Measurements from ENCODE around the gene ZBTB7B.

ZBTB7B gene

DNA sequence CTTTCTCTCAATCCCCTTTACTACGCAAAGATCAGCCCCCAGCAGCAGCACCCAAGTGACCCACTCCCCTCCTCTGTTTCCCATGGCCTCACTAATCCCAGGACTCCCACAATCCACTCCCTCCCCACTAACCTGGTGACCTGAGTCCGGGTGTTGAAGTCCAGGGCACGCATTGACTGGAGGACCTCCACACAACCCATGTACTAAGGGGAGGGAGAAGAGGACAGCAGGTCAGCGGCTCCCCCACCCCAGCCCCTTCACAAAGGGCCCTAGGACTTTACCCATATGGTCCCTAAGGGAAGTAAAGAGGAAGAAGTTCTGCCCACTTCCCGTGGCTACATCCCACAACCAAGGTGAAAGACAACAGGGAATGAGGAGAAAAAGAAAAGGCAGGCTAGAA, 33.4 kb upstream of the ZBTB7B start:
- TF ChIP-seq CTCF (IDR thresholded peaks at IDR 0.05): no peak
- H3K27ac ChIP-seq: peak overlapping the region; percentile 98
- DNase-seq (ENCODE audit: low spot score): no peak
- H3K4me3 ChIP-seq: peak overlapping the region; percentile 78

- no peak for TF ChIP-seq CTCF (IDR thresholded peaks at IDR 0.05)
- H3K27ac ChIP-seq: peak overlapping the region; percentile 98
- DNase-seq (ENCODE audit: low spot score): no peak
- peak overlapping the region; percentile 78 for H3K4me3 ChIP-seq
Measured at GRCh38 chr1:154969860-154970452, 32.6 kb upstream of the ZBTB7B start.

DNA sequence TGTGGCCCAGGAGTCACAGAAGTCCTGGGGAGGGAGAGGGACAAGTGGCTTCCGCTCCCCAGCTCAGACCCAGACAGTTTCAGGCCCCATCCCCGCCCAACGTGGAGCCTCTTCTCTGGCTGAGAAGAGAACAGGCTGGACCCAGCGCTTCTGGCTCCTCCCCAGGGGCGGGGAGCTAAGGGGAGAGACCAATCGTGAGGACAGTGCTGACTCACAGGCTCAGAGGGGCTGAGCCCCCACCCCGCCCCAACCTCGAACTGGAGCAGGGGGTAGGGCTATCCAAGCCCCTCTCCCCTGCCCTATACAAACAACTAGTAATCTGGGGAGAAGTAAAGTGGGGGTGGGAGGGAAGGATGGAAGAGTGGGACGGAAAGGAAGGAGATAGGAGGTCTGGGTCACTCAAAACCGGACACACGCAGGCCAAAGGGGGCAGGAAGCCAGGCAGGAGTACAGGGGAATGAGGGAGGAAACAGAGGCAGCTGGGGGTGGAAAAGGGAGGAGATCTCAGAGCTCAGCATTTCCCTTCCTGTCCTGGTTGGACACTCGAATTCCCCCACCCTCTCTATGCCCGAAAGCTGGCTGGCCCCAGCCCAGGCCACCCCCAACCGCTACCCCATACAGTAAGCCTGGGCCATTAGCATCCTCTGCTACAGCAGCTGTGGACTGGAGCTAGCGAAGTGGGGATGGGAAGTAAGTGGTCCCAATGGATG, 31.8 kb upstream of the ZBTB7B start, which contains the start of gene SHC1:
Gene SHC1, minus strand, starts transcription at position 117 of the 710 bp plus-strand sequence. CDS start 221 bp downstream, outside the sequence.
- peak; percentile 98 for DNase-seq (ENCODE audit: low spot score)
- no peak for TF ChIP-seq CTCF (IDR thresholded peaks at IDR 0.05)
- H3K4me3 ChIP-seq: peak within 1 kb of the TSS; percentile 78
- H3K27ac ChIP-seq: peak within 1 kb of the TSS; percentile 98

- H3K27ac ChIP-seq: peak overlapping the region; percentile 98
- DNase-seq (ENCODE audit: low spot score): no peak
- TF ChIP-seq CTCF (IDR thresholded peaks at IDR 0.05): no peak
- peak overlapping the region; percentile 78 for H3K4me3 ChIP-seq
Measured at GRCh38 chr1:154971341-154971998, 31.1 kb upstream of the ZBTB7B start.

- Histone ChIP-seq H3K4me3 (peak overlapping the region; percentile 78), H3K27ac (peak overlapping the region; percentile 98)
- DNase-seq (ENCODE audit: low spot score): no peak
- TF ChIP-seq CTCF (IDR thresholded peaks at IDR 0.05): no peak
Measured at GRCh38 chr1:154972213-154972516, 30.4 kb upstream of the ZBTB7B start.

DNA sequence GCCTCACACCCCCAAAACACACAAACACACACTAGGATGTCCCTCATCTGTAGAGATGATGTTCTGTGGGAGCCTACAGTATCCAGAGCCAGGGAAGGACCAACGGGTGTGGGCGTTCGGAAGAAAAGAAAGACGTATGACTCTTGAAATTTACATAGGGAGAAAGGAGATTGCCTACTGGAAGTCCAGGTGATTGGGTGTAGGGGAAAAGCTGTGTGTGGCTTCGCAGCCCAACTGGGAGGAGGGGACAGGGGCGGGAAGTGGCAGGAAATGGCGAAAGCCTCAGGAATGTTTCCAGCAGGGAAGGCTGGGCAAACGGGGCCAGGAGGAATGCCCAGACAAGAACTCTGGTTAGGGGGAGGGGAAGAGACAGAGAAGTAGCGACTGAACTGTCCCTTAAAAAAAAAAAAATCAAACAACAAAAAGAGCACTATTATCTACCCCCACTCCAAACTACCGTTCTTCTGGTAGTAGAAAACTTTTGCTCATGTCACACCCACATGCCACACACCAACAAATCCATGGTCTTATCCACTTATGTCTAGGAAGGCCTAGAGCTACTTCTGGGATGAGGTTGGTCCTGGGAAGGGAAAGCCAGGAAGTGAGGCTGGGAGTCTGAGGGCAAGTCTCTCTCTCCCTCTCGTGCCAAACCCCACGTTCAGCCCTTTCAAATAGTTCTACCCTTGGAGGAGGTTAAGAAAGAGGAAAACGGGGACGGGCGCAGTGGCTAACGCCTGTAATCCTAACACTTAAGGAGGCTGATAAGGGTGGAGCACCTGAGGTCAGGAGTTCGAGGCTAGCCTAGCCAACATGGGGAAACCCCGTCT, 29.9 kb upstream of the ZBTB7B start:
- H3K4me3 ChIP-seq: peak overlapping the region; percentile 78
- no peak for TF ChIP-seq CTCF (IDR thresholded peaks at IDR 0.05)
- peak; percentile 94 for DNase-seq (ENCODE audit: low spot score)
- peak overlapping the region; percentile 98 for H3K27ac ChIP-seq

Measured in coronary artery (tissue), 2 donors.